ENCODE results near the gene GNL2. TPM values are rescaled to one million over a fixed set of nuclear protein-coding genes. Genes with fewer than 3 reads are reported as not detected.
"Not testable (repeated sequence)": the region's sequence is repeated elsewhere in the genome, so short reads cannot be mapped to it uniquely, and the experiment has no call there.

Gene GNL2
- total RNA-seq, 4 donors from 2014 or later, result 15.9 to 1,081 (median 52.9) TPM

DNA sequence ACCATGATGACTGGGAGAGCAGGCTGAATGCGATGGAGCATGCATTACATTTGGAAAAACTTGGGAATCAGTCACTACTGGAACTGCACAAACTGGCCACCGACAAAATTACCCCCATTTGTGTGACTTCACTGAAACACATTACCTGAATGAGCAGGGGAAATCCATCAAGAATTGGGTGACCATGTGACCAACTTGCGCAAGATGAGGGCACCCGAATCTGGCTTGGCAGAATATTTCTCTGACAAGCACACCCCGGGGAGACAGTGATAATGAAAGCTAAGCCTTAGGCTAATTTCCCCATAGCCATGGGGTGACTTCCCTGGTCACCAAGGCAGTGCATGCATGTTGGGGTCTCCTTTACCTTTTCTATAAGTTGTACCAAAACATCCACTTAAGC is 50.7 kb downstream of the GNL2 start:
- no peak overlapping the region for H3K27ac ChIP-seq
- no peaks in the 10 kb centered on the region for H3K36me3 ChIP-seq
- H3K9me3 ChIP-seq, result no peaks in the 10 kb centered on the region
- H3K4me3 ChIP-seq, result no peak overlapping the region
- no peak for TF ChIP-seq POLR2A (IDR thresholded peaks at IDR 0.05)
- TF ChIP-seq CTCF (IDR thresholded peaks at IDR 0.05), result no peak
- intact Hi-C loops (cut with DNase I; ENCODE audit: low total_unique reads), result no loop called here
- H3K27me3 ChIP-seq, result no peaks in the 10 kb centered on the region
- H3K4me1 ChIP-seq, result no peaks in the 10 kb centered on the region
- DNase-seq, result no peak

GRCh38 chr1:37544530-37544929 is 51.2 kb downstream of the GNL2 start:
- no peak for DNase-seq
- Histone ChIP-seq H3K27me3 (no peaks in the 10 kb centered on the region), H3K36me3 (no peaks in the 10 kb centered on the region), H3K4me1 (no peaks in the 10 kb centered on the region), H3K9me3 (no peaks in the 10 kb centered on the region), H3K4me3 (no peak overlapping the region), H3K27ac (no peak overlapping the region)
- intact Hi-C loops (cut with DNase I; ENCODE audit: low total_unique reads), result no loop called here
- TF ChIP-seq POLR2A (IDR thresholded peaks at IDR 0.05) (no peak), CTCF (IDR thresholded peaks at IDR 0.05) (no peak)

- no peak for DNase-seq
- TF ChIP-seq CTCF (IDR thresholded peaks at IDR 0.05) (no peak), POLR2A (IDR thresholded peaks at IDR 0.05) (no peak)
- Histone ChIP-seq H3K4me1 (no peaks in the 10 kb centered on the region), H3K9me3 (no peaks in the 10 kb centered on the region), H3K36me3 (no peaks in the 10 kb centered on the region), H3K27ac (no peak overlapping the region), H3K27me3 (no peaks in the 10 kb centered on the region), H3K4me3 (no peak overlapping the region)
- intact Hi-C loops (cut with DNase I; ENCODE audit: low total_unique reads), result no loop called here
Measured at GRCh38 chr1:37540036-37540785, 55.5 kb downstream of the GNL2 start.

DNA sequence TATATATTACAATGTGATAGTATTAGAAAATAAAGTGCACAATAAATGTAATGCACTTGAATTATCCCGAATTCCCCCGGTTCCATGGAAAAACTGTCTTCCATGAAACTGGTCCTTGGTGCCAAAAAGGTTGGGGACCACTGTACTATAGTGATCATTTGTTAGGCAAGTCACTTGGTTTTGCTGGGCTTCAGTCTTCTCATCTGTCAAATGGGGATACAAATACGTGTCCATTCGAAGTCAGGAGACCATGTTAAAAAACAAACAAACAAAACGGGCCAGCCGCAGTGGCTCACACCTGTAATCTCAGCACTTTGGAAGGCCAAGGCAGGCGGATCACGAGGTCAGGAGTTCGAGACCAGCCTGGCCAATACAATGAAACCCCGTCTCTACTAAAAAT is 56.6 kb downstream of the GNL2 start:
- intact Hi-C loops (cut with DNase I; ENCODE audit: low total_unique reads); H3K27ac ChIP-seq; H3K27me3 ChIP-seq; H3K9me3 ChIP-seq; H3K36me3 ChIP-seq; H3K4me1 ChIP-seq; DNase-seq; H3K4me3 ChIP-seq: not testable (repeated sequence)

- Histone ChIP-seq H3K4me3 (no peak overlapping the region), H3K27ac (no peak overlapping the region), H3K4me1 (peaks cover 0 to 4% of the 10 kb centered on the region in 2 donors), H3K9me3 (no peaks in the 10 kb centered on the region), H3K27me3 (no peaks in the 10 kb centered on the region), H3K36me3 (no peaks in the 10 kb centered on the region)
- TF ChIP-seq POLR2A (IDR thresholded peaks at IDR 0.05) (no peak), CTCF (IDR thresholded peaks at IDR 0.05) (no peak)
- intact Hi-C loops (cut with DNase I; ENCODE audit: low total_unique reads), result no loop called here
- DNase-seq, result no peak
Measured at GRCh38 chr1:37537378-37537777, 58.4 kb downstream of the GNL2 start.
